HG03175 (cell line): ENCODE measurements around the gene SOWAHD.

Source experiments
- ATAC-seq: cut with Tn5 transposase; IDR thresholded peaks from one replicate; pipeline ENCODE4 v1.9.1; 2021; ENCODE audit warnings: mild to moderate bottlenecking, moderate library complexity; ENCODE audit not compliant: unreplicated experiment

The SOWAHD gene

DNA sequence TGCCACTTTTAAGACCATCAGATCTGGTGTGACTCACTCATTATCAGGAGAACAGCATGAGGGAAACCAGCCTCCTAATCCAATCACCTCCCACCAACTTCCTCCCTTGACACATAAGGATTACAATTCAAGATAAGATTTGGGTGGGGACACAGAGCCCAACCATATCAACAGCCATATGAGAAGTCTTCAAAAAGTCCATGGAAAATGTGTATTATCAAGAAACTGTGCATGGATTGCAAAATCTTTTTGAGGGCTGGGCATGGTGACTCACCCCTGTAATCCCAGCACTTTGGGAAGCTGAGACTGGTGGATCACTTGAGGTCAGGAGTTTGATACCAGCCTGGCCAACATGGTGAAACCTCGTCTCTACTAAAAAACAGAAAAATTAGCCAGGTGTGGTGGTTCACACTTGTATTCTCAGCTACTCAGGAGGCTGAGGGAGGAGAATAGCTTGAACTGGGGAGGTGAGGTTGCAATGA is 50.8 kb downstream of the SOWAHD start:
- no peak for ATAC-seq
